Measurements from ENCODE around the gene PDE10A. TPM values are rescaled to one million over a fixed set of nuclear protein-coding genes. Genes with fewer than 3 reads are reported as not detected.

PDE10A gene
- polyA plus RNA-seq, 3 donors: not detected

GRCh38 chr6:165577556-165577955 is 85.5 kb downstream of the PDE10A start:
- no peak overlapping the region for H3K4me3 Mint-ChIP-seq
- H3K4me1 ChIP-seq (ENCODE audit: control insufficient read depth in 1 of 2, insufficient read depth in 2 of 2, low read length in 2 of 2): no peaks in the 10 kb centered on the region
- H3K36me3 Mint-ChIP-seq: no peaks in the 10 kb centered on the region
- peaks cover 5 to 10% of the 10 kb centered on the region in 2 donors for H3K9me3 ChIP-seq (replicated peaks in 1 of 2; ENCODE audit: control insufficient read depth in 1 of 2, insufficient read depth in 1 of 2, low read length in 2 of 2)
- no peak for DNase-seq
- WGBS (ENCODE audit: insufficient coverage): 90% methylated on average over 13 of the region's 13 CpGs
- TF ChIP-seq CTCF (IDR thresholded peaks at IDR 0.05): no peak
- no peaks in the 10 kb centered on the region for H3K36me3 ChIP-seq (replicated peaks in 1 of 2; ENCODE audit: control insufficient read depth in 1 of 2, insufficient read depth in 2 of 2, low read length in 2 of 2)
- H3K27ac Mint-ChIP-seq: no peak overlapping the region
- H2AFZ ChIP-seq (ENCODE audit: insufficient read depth, low read depth, low read length, poor library complexity, severe bottlenecking): no peak overlapping the region
- no peaks in the 10 kb centered on the region for H3K27me3 ChIP-seq (ENCODE audit: control insufficient read depth in 2 of 2, insufficient read depth in 2 of 2, low read length in 2 of 2)
- H3K27ac ChIP-seq (ENCODE audit: low read depth in 1 of 2, low read length in 2 of 2): no peak overlapping the region
- H3K9me3 Mint-ChIP-seq: peaks cover 0 to 10% (median 3%) of the 10 kb centered on the region in 7 donors
- no peaks in the 10 kb centered on the region for H3K79me2 ChIP-seq (ENCODE audit: insufficient read depth, low read length)
- no peak overlapping the region for H3K4me3 ChIP-seq (replicated peaks in 1 of 3; ENCODE audit: low read depth in 2 of 3, low read length in 3 of 3)
- intact Hi-C loops (cut with micrococcal nuclease): no loop called here
- no peaks in the 10 kb centered on the region for H4K20me1 ChIP-seq (ENCODE audit: insufficient read depth, low read length)
- no peak overlapping the region for H3K9ac ChIP-seq (ENCODE audit: insufficient read depth, low read length, poor library complexity, severe bottlenecking)
- H3K4me2 ChIP-seq (replicated peaks; ENCODE audit: extremely low read depth, low read length, poor library complexity, severe bottlenecking): no peak overlapping the region
- no peaks in the 10 kb centered on the region for H3K4me1 Mint-ChIP-seq
- no peaks in the 10 kb centered on the region for H3K27me3 Mint-ChIP-seq (ENCODE audit: low read depth in 3 of 3)

GRCh38 chr6:165575158-165575549 is 87.9 kb downstream of the PDE10A start:
- Histone ChIP-seq H3K4me1 (ENCODE audit: control insufficient read depth in 1 of 2, insufficient read depth in 2 of 2, low read length in 2 of 2) (no peaks in the 10 kb centered on the region), H3K9me3 (replicated peaks in 1 of 2; ENCODE audit: control insufficient read depth in 1 of 2, insufficient read depth in 1 of 2, low read length in 2 of 2) (peaks cover 0 to 10% of the 10 kb centered on the region in 2 donors), H3K27me3 (ENCODE audit: control insufficient read depth in 2 of 2, insufficient read depth in 2 of 2, low read length in 2 of 2) (no peaks in the 10 kb centered on the region), H3K9ac (ENCODE audit: insufficient read depth, low read length, poor library complexity, severe bottlenecking) (no peak overlapping the region), H3K4me3 (replicated peaks in 1 of 3; ENCODE audit: low read depth in 2 of 3, low read length in 3 of 3) (no peak overlapping the region), H2AFZ (ENCODE audit: insufficient read depth, low read depth, low read length, poor library complexity, severe bottlenecking) (no peak overlapping the region), H3K27ac (ENCODE audit: low read depth in 1 of 2, low read length in 2 of 2) (no peak overlapping the region), H3K36me3 (replicated peaks in 1 of 2; ENCODE audit: control insufficient read depth in 1 of 2, insufficient read depth in 2 of 2, low read length in 2 of 2) (no peaks in the 10 kb centered on the region), H3K79me2 (ENCODE audit: insufficient read depth, low read length) (no peaks in the 10 kb centered on the region), H3K4me2 (replicated peaks; ENCODE audit: extremely low read depth, low read length, poor library complexity, severe bottlenecking) (no peak overlapping the region), H4K20me1 (ENCODE audit: insufficient read depth, low read length) (no peaks in the 10 kb centered on the region)
- Mint-ChIP-seq H3K27ac (no peak overlapping the region), H3K9me3 (peaks cover 0 to 10% (median 3%) of the 10 kb centered on the region in 7 donors), H3K4me1 (no peaks in the 10 kb centered on the region), H3K4me3 (no peak overlapping the region), H3K27me3 (ENCODE audit: low read depth in 3 of 3) (no peaks in the 10 kb centered on the region), H3K36me3 (no peaks in the 10 kb centered on the region)
- intact Hi-C loops (cut with micrococcal nuclease): no loop called here
- TF ChIP-seq CTCF (IDR thresholded peaks at IDR 0.05): no peak
- WGBS (ENCODE audit: insufficient coverage): 69% methylated on average over 3 of the region's 3 CpGs
- DNase-seq: no peak

Measured in CD14-positive monocyte (primary cell).